Tibial nerve (tissue), 4 donors: ENCODE results near the gene PTPN9. TPM values are rescaled to one million over a fixed set of nuclear protein-coding genes. Genes with fewer than 3 reads are reported as not detected.

Experiments
- DNase-seq, 2 donors: peaks; one replicate each; pipeline ENCODE4 v3.0.0-alpha.2; 2019; ENCODE audit warnings: low spot score in 2 of 2
- H3K27ac ChIP-seq, 4 donors: fragments of 200-600 bp; sonication (generic) in 3 of 4; one replicate each; pipeline ENCODE4 v1.5.1; 2017 to 2019; ENCODE audit warnings: mild to moderate bottlenecking in 1 of 4
- H3K27me3 ChIP-seq, 2 donors: fragments of 200-600 bp; sonication (generic) in 1 of 2; one replicate each; pipeline versions ENCODE4 v1.5.1 to v1.6.0; 2017 to 2019
- H3K36me3 ChIP-seq, 3 donors: fragments of 200-600 bp; sonication (generic); one replicate each; pipeline ENCODE4 v1.5.1; 2018 to 2019
- H3K4me1 ChIP-seq, 4 donors: fragments of 200-600 bp; sonication (generic) in 3 of 4; one replicate each; pipeline ENCODE4 v1.5.1; 2017 to 2019
- H3K4me3 ChIP-seq, 4 donors: fragments of 200-600 bp; sonication (generic) in 3 of 4; one replicate each; pipeline ENCODE4 v1.5.1; 2017 to 2019; ENCODE audit warnings: mild to moderate bottlenecking in 1 of 4, moderate library complexity in 1 of 4
- H3K9me3 ChIP-seq, 4 donors: fragments of 200-600 bp; sonication (generic) in 3 of 4; one replicate each; pipeline ENCODE4 v1.5.1; 2017 to 2019
- EP300 ChIP-seq, 2 donors: sonication (generic); formaldehyde crosslinking; IDR thresholded peaks; one replicate each; pipeline ENCODE4 v1.6.1; 2017; ENCODE audit warnings: antibody characterized with exemption in 2 of 2, mild to moderate bottlenecking in 1 of 2
- POLR2A ChIP-seq, 2 donors: fragments of 450-650 bp; IDR thresholded peaks; one replicate each; pipeline ENCODE4 v1.6.1; 2017; ENCODE audit warnings: antibody characterized with exemption in 2 of 2, mild to moderate bottlenecking in 2 of 2, moderate library complexity in 2 of 2
- WGBS, 2 donors: methylation state at CpG; one replicate each; pipeline ENCODE4 v1.1.5; 2018; 5-methylcytosine and 5-hydroxymethylcytosine counted together
- total RNA-seq, 4 donors: library from RNA; depleted of rRNA; stranded (reverse); fragments of >200 nt; gene quantifications; one replicate each; pipeline ENCODE4 v1.1.0, GENCODE V29; 2016
- TF ChIP-seq, protein P1 (sequence below), 5 experiments: fragments of 200-600 bp in 3 of 5; fragments of 450-650 bp in 2 of 5; sonication (generic) in 3 of 5; IDR thresholded peaks; one replicate each; pipeline ENCODE4 v1.5.1; 2016 to 2019; ENCODE audit warnings: antibody characterized with exemption in 5 of 5, mild to moderate bottlenecking in 3 of 5, moderate library complexity in 2 of 5

PTPN9 gene
- total RNA-seq, 4 donors from 2014 or later: 24.3 to 45.0 (median 32.0) TPM

DNA sequence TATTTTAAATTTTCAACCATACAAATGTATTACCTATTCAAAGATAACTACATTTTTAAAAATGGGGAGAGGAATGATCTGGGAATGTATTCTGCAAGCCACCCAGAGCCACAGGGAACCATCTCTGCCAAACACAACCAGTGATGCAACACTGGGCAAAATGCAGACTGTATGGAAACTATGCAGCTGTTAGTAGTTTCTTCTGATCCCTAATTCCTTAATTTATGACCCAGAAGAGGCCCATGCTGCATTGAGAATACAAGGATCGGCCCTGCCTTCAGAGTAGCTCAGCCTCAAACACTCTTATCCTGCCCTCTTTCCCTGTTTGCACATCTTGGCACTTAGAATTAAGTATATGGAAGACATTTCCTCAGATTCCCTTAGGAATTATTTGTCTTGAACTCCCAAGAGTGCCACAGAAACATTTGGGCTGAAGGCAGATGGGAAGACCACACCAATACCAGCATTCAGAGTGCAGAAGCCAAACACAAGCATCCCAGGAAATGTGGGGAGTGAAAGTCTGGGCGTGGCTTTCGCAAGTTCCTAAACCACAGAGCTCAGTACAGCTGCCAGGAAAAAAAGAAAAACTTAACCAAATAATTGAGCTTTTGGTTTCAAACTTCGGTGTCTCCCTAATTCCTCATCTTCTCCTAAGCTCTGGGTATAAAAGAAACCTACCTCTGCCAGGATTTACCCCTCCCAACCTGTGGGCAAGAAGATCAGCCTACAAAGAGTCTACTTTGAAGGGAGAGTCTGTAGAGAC lies 41.1 kb upstream of the PTPN9 start:
- peak; percentile 29 to 50 for DNase-seq
- H3K4me3 ChIP-seq: peak overlapping the region in 1 of 4 donors; percentile 34
- H3K36me3 ChIP-seq: peaks cover 0 to 44% (median 11%) of the 10 kb centered on the region in 3 donors
- H3K9me3 ChIP-seq: no peaks in the 10 kb centered on the region
- H3K27ac ChIP-seq: peak overlapping the region; percentile 55 to 85 (median 73)
- no peak for TF ChIP-seq EP300 (IDR thresholded peaks at IDR 0.05)
- TF ChIP-seq, protein P1, sequence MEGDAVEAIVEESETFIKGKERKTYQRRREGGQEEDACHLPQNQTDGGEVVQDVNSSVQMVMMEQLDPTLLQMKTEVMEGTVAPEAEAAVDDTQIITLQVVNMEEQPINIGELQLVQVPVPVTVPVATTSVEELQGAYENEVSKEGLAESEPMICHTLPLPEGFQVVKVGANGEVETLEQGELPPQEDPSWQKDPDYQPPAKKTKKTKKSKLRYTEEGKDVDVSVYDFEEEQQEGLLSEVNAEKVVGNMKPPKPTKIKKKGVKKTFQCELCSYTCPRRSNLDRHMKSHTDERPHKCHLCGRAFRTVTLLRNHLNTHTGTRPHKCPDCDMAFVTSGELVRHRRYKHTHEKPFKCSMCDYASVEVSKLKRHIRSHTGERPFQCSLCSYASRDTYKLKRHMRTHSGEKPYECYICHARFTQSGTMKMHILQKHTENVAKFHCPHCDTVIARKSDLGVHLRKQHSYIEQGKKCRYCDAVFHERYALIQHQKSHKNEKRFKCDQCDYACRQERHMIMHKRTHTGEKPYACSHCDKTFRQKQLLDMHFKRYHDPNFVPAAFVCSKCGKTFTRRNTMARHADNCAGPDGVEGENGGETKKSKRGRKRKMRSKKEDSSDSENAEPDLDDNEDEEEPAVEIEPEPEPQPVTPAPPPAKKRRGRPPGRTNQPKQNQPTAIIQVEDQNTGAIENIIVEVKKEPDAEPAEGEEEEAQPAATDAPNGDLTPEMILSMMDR (IDR thresholded peaks at IDR 0.05): no peak
- no peak for TF ChIP-seq POLR2A (IDR thresholded peaks at IDR 0.05)
- peaks cover 0 to 48% (median 21%) of the 10 kb centered on the region in 4 donors for H3K4me1 ChIP-seq
- H3K27me3 ChIP-seq: no peaks in the 10 kb centered on the region
- 20 to 25% methylated on average over 4 of the region's 4 CpGs for WGBS, 2 donors

DNA sequence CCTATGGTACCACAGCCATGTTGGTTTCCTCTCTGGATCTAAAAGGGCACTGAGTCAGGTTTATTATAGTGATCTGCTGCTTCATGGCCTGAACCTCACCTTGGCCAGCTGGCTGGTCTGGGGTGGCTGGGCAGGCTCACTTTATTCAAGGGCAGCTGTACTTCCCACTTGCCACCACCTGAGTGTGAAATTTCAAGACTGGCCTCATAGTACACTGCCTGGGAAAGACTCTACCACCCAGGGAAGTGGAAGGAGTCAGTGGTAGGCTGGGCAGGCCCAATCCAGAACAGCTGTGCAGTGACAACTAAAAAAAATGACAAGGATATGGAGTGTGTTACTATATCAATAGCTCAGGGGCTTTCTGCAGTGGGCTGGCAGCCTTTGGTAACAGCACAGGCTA lies 37.7 kb upstream of the PTPN9 start:
- Histone ChIP-seq H3K9me3 (no peaks in the 10 kb centered on the region), H3K27ac (no peak overlapping the region), H3K27me3 (no peaks in the 10 kb centered on the region), H3K4me3 (no peak overlapping the region), H3K36me3 (peaks cover 0 to 79% (median 11%) of the 10 kb centered on the region in 3 donors), H3K4me1 (peaks cover 0 to 33% (median 19%) of the 10 kb centered on the region in 4 donors)
- no peak for DNase-seq
- TF ChIP-seq POLR2A (IDR thresholded peaks at IDR 0.05) (no peak), EP300 (IDR thresholded peaks at IDR 0.05) (no peak)
- TF ChIP-seq, protein P1 (IDR thresholded peaks at IDR 0.05): no peak

DNA sequence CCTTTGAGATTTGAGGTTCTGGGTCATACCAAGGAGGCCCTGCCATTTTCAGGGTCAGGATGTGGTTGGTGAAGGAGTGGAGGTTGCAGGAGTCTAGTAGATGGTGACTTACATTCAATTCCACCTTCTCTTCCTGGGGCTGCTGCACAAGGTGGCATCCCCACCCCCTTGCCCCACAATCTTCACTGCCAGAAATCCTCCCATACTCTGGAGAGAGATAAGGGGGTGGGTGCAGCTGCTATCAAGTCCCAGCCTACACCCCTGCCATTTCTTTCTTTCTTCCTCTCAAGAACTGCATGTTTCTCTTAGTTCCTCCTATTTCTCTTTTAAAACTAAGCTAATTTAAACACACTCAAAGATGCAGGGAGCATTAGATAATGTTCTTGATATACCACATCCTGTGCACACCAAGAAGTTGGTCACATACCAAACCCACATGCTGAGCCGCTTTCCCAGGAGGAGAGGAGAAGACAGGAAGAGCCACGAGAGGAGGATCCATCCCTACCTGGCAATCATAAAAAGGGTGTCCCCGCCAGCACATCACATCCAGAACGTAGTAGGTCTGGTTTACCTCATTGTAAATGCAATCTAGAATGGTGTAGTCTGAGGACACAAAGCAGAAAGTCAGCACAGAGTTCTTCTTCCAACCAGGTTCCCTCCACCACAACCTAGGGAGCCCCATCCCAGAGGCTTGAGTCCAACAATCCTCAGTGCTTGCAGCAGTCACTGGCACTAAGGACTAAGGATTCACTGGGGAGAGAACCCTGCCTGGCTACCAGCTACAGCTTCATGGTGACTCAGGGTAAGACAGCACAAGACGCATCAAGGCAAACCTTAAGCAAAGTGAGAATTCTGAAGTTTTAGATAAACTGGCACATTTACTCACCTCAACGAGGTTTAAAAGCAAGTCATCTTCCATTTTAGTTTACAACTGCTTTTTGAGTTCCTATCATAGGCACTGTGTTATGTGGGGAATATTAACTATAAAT lies 27.9 kb upstream of the PTPN9 start:
- Histone ChIP-seq H3K27me3 (no peaks in the 10 kb centered on the region), H3K4me3 (no peak overlapping the region), H3K27ac (no peak overlapping the region), H3K36me3 (peaks cover 0 to 98% (median 17%) of the 10 kb centered on the region in 3 donors), H3K4me1 (no peaks in the 10 kb centered on the region), H3K9me3 (no peaks in the 10 kb centered on the region)
- 89 to 90% methylated on average over 6 of the region's 6 CpGs for WGBS, 2 donors
- no peak for DNase-seq
- TF ChIP-seq, protein P1 (IDR thresholded peaks at IDR 0.05): no peak
- TF ChIP-seq EP300 (IDR thresholded peaks at IDR 0.05) (no peak), POLR2A (IDR thresholded peaks at IDR 0.05) (no peak)

GRCh38 chr15:75606026-75606425 lies 26.9 kb upstream of the PTPN9 start:
- Histone ChIP-seq H3K4me1 (no peaks in the 10 kb centered on the region), H3K27me3 (no peaks in the 10 kb centered on the region), H3K36me3 (peaks cover 0 to 98% (median 17%) of the 10 kb centered on the region in 3 donors), H3K27ac (no peak overlapping the region), H3K4me3 (no peak overlapping the region), H3K9me3 (no peaks in the 10 kb centered on the region)
- no peak for DNase-seq
- TF ChIP-seq POLR2A (IDR thresholded peaks at IDR 0.05) (no peak), EP300 (IDR thresholded peaks at IDR 0.05) (no peak)
- TF ChIP-seq, protein P1 (IDR thresholded peaks at IDR 0.05): no peak
- 89 to 97% methylated on average over 8 of the region's 8 CpGs for WGBS, 2 donors
